ENCODE measurements around the gene CDH4.

DNA sequence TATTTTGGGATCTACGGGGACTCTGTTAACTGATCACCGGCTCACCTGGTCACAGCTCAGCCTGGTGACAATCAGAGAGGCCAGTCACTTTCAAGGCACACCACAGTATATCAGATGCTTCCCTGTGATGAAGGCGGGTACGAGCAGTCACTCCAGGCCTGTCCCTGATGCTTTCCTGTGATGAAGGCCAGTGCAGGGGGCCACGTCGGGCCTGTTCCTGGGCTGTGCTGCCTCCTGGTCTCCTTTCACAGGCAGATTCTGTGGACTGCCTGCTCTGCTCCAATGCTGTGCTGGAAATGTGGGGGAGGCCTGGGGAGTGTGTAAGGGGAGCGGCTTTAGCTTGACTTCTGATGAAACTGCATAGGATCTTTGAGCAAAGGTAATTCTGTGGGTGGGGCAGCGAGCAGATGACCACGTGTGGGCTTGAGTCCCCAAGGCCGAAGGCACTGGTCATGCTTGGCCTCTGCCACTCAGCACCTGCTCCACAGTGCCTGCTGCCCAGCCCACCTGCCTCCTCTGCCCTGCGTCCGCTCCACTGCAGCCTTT is 441.1 kb downstream of the CDH4 start:
- TF ChIP-seq POLR2A (IDR thresholded peaks at IDR 0.05; ENCODE audit: low read depth, low read length) (no peak), JUN (IDR thresholded peaks at IDR 0.05; ENCODE audit: borderline replicate concordance, insufficient read depth, insufficient read length, low read depth) (no peak)
- TF ChIP-seq, protein P1, sequence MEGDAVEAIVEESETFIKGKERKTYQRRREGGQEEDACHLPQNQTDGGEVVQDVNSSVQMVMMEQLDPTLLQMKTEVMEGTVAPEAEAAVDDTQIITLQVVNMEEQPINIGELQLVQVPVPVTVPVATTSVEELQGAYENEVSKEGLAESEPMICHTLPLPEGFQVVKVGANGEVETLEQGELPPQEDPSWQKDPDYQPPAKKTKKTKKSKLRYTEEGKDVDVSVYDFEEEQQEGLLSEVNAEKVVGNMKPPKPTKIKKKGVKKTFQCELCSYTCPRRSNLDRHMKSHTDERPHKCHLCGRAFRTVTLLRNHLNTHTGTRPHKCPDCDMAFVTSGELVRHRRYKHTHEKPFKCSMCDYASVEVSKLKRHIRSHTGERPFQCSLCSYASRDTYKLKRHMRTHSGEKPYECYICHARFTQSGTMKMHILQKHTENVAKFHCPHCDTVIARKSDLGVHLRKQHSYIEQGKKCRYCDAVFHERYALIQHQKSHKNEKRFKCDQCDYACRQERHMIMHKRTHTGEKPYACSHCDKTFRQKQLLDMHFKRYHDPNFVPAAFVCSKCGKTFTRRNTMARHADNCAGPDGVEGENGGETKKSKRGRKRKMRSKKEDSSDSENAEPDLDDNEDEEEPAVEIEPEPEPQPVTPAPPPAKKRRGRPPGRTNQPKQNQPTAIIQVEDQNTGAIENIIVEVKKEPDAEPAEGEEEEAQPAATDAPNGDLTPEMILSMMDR (IDR thresholded peaks at IDR 0.05; ENCODE audit: extremely low read depth in 1 of 2, insufficient read depth in 1 of 2, low read depth in 1 of 2, low read length in 2 of 2), result no peak

All from endothelial cell of umbilical vein (primary cell).